WTC11 (cell line): ENCODE measurements around the gene YPEL4. TPM values are rescaled to one million over a fixed set of nuclear protein-coding genes. Genes with fewer than 3 reads are reported as not detected.
A peak's percentile ranks its signal among the peaks of the same experiment; 100 is the strongest.

Source experiments
- ATAC-seq: fragments of 200-7000 bp; cut with Tn5 transposase; 2 replicates; pipeline ENCODE4 v1.10.0; 2021; ENCODE audit warnings: mild to moderate bottlenecking, moderate library complexity
- CTCF ChIA-PET: fragments of 300-600 bp; sonication (Branson Sonifier 250); formaldehyde crosslinking; loops from one replicate; lab custom pipeline; 2021; ENCODE audit warnings: antibody characterized with exemption; lab: Charles Lee
- POLR2A ChIA-PET: fragments of 350-600 bp; sonication (Branson Sonifier 250); formaldehyde crosslinking; loops from one replicate; lab custom pipeline; 2021; ENCODE audit warnings: antibody characterized with exemption; lab: Charles Lee
- DNase-seq: peaks from one replicate; pipeline ENCODE4 v3.0.0; 2021; ENCODE audit warnings: low spot score
- H3K27ac Mint-ChIP-seq: 2 replicates; pipeline ENCODE4 v1.8.0; 2021; ENCODE audit warnings: mixed read lengths
- H3K27me3 Mint-ChIP-seq: 2 replicates; pipeline ENCODE4 v1.8.0; 2021; ENCODE audit warnings: low read depth, mild to moderate bottlenecking, moderate library complexity, mixed read lengths
- H3K36me3 Mint-ChIP-seq: 2 replicates; pipeline ENCODE4 v1.8.0; 2021; ENCODE audit warnings: mixed read lengths
- H3K4me1 Mint-ChIP-seq: 2 replicates; pipeline ENCODE4 v1.8.0; 2022; ENCODE audit warnings: mixed read lengths
- H3K4me3 Mint-ChIP-seq: 2 replicates; pipeline ENCODE4 v1.8.0; 2021; ENCODE audit warnings: mild to moderate bottlenecking, moderate library complexity, mixed read lengths
- H3K9me3 Mint-ChIP-seq: 2 replicates; pipeline ENCODE4 v1.8.0; 2021; ENCODE audit warnings: mixed read lengths
- E2F4 ChIP-seq: sonication (generic); formaldehyde crosslinking; IDR thresholded peaks from 2 replicates; pipeline ENCODE4 v1.8.1; 2022; ENCODE audit warnings: low read depth, mild to moderate bottlenecking, moderate library complexity, missing genetic modification reagents, borderline replicate concordance
- ERG ChIP-seq: fragments of 250-450 bp; sonication (Bioruptor Pico); IDR thresholded peaks from 2 replicates; pipeline ENCODE4 v1.8.0; 2021; ENCODE audit warnings: mild to moderate bottlenecking
- ETV6 ChIP-seq: sonication (generic); formaldehyde crosslinking; IDR thresholded peaks from 2 replicates; pipeline ENCODE4 v1.8.1; 2022; ENCODE audit warnings: mild to moderate bottlenecking, missing genetic modification reagents
- FOXK1 ChIP-seq: sonication (generic); formaldehyde crosslinking; IDR thresholded peaks from 2 replicates; pipeline ENCODE4 v1.8.0; 2022; ENCODE audit warnings: mild to moderate bottlenecking, moderate library complexity, missing genetic modification reagents
- FOXP1 ChIP-seq: sonication (generic); formaldehyde crosslinking; IDR thresholded peaks from 2 replicates; pipeline ENCODE4 v1.8.0; 2022; ENCODE audit warnings: missing genetic modification reagents, mild to moderate bottlenecking, moderate library complexity, borderline replicate concordance
- FOXP4 ChIP-seq: sonication (generic); formaldehyde crosslinking; IDR thresholded peaks from 2 replicates; pipeline ENCODE4 v1.8.0; 2022; ENCODE audit warnings: mild to moderate bottlenecking, missing genetic modification reagents
- HMGXB4 ChIP-seq: sonication (generic); formaldehyde crosslinking; IDR thresholded peaks from 2 replicates; pipeline ENCODE4 v1.8.1; 2023; ENCODE audit warnings: mild to moderate bottlenecking, moderate library complexity, missing genetic modification reagents
- IRF1 ChIP-seq: sonication (generic); formaldehyde crosslinking; IDR thresholded peaks from 2 replicates; pipeline ENCODE4 v1.8.0; 2023; ENCODE audit warnings: missing genetic modification reagents
- IRF2 ChIP-seq: sonication (generic); formaldehyde crosslinking; IDR thresholded peaks from 2 replicates; pipeline ENCODE4 v1.8.0; 2022; ENCODE audit warnings: low read depth, missing genetic modification reagents, borderline replicate concordance
- MAX ChIP-seq: sonication (generic); formaldehyde crosslinking; IDR thresholded peaks from 2 replicates; pipeline ENCODE4 v1.8.0; 2022; ENCODE audit warnings: mild to moderate bottlenecking, missing genetic modification reagents
- MLX ChIP-seq: sonication (generic); formaldehyde crosslinking; IDR thresholded peaks from 2 replicates; pipeline ENCODE4 v1.8.1; 2023; ENCODE audit warnings: mild to moderate bottlenecking, missing genetic modification reagents, moderate library complexity
- MXD4 ChIP-seq: fragments of 250-450 bp; sonication (Bioruptor Pico); IDR thresholded peaks from 2 replicates; pipeline ENCODE4 v1.8.0; 2021; ENCODE audit warnings: mild to moderate bottlenecking, moderate library complexity, borderline replicate concordance
- NFE2L1 ChIP-seq: sonication (generic); formaldehyde crosslinking; IDR thresholded peaks from 2 replicates; pipeline ENCODE4 v1.8.1; 2023; ENCODE audit warnings: missing genetic modification reagents
- RELA ChIP-seq: sonication (generic); formaldehyde crosslinking; IDR thresholded peaks from 2 replicates; pipeline ENCODE4 v1.8.1; 2022; ENCODE audit warnings: missing genetic modification reagents, mild to moderate bottlenecking, borderline replicate concordance
- TCF7 ChIP-seq: sonication (generic); formaldehyde crosslinking; IDR thresholded peaks from 2 replicates; pipeline ENCODE4 v1.8.0; 2022; ENCODE audit warnings: mild to moderate bottlenecking, low read depth, missing genetic modification reagents, moderate library complexity
- USF1 ChIP-seq: sonication (generic); formaldehyde crosslinking; IDR thresholded peaks from 2 replicates; pipeline ENCODE4 v1.8.0; 2022; ENCODE audit warnings: mild to moderate bottlenecking, missing genetic modification reagents
- ZBTB43 ChIP-seq: sonication (generic); formaldehyde crosslinking; IDR thresholded peaks from 2 replicates; pipeline ENCODE4 v1.8.1; 2023; ENCODE audit warnings: mild to moderate bottlenecking, missing genetic modification reagents
- ZNF138 ChIP-seq: sonication (generic); formaldehyde crosslinking; conservative IDR thresholded peaks from 2 replicates; pipeline ENCODE4 v1.8.1; 2022; ENCODE audit warnings: mild to moderate bottlenecking, moderate library complexity, missing genetic modification reagents
- ZSCAN18 ChIP-seq: fragments of 250-450 bp; sonication (Bioruptor Pico); IDR thresholded peaks from 2 replicates; pipeline ENCODE4 v2.1.2; 2022; ENCODE audit warnings: mild to moderate bottlenecking, moderate library complexity
- total RNA-seq: library from RNA; stranded (reverse); gene quantifications from 3 replicates; pipeline ENCODE4 v1.2.3, GENCODE V29; 2021

The YPEL4 gene
- total RNA-seq, 1 experiment from 2014 or later = 0.15 TPM

GRCh38 chr11:57656885-57657193 is 7.1 kb upstream of the YPEL4 start (continued):
- TF ChIP-seq TCF7 (CRISPR knock-in tag) (no peak), IRF1 (no peak), USF1 (CRISPR knock-in tag) (no peak), ZNF138 (no peak), NFE2L1 (CRISPR knock-in tag) (no peak), ZBTB43 (CRISPR knock-in tag) (no peak), E2F4 (no peak), FOXP1 (CRISPR knock-in tag) (no peak), MAX (no peak), IRF2 (CRISPR knock-in tag) (no peak), MLX (no peak)

GRCh38 chr11:57653163-57653562 is 3.5 kb upstream of the YPEL4 start:
- peaks cover 78% of the 10 kb centered on the region for H3K27me3 Mint-ChIP-seq
- TF ChIP-seq ETV6 (CRISPR knock-in tag) (no peak), FOXK1 (CRISPR knock-in tag) (no peak), HMGXB4 (CRISPR knock-in tag) (no peak), ZSCAN18 (CRISPR knock-in tag) (no peak)
- TF ChIP-seq, all 79 proteins: peak for 0
- no peak overlapping the region; the same call in 1 of the 2 replicates for H3K27ac Mint-ChIP-seq
- no peaks in the 10 kb centered on the region for H3K9me3 Mint-ChIP-seq
- H3K4me3 Mint-ChIP-seq = no peak overlapping the region; the same call in 1 of the 2 replicates
- CTCF ChIA-PET = interaction anchor here (1.7 kb wide), 1 partner anchor 9 kb away, joined by 5 read pairs; no protein-coding TSS in a partner anchor
- no peaks in the 10 kb centered on the region; the same call in 1 of the 2 replicates for H3K36me3 Mint-ChIP-seq
- no peak for ATAC-seq
- POLR2A ChIA-PET = no interaction called here
- peaks cover 48% of the 10 kb centered on the region for H3K4me1 Mint-ChIP-seq
- DNase-seq = no peak

- H3K27ac Mint-ChIP-seq = no peak overlapping the region
- H3K4me3 Mint-ChIP-seq = no peak overlapping the region
- POLR2A ChIA-PET = no interaction called here
- CTCF ChIA-PET = no interaction called here
- DNase-seq = no peak
- H3K36me3 Mint-ChIP-seq = no peaks in the 10 kb centered on the region; the same call in 1 of the 2 replicates
- H3K4me1 Mint-ChIP-seq = peaks cover 52% of the 10 kb centered on the region
- no peak for ATAC-seq
- no peaks in the 10 kb centered on the region for H3K9me3 Mint-ChIP-seq
- H3K27me3 Mint-ChIP-seq = peaks cover 79% of the 10 kb centered on the region
- TF ChIP-seq MXD4 = no peak
- no peak for TF ChIP-seq FOXP4 (CRISPR knock-in tag)
- 0 out of 2 replicates have a peak, but pooled peaks have one; percentile 3 for TF ChIP-seq ERG (CRISPR knock-in tag)
- no peak for TF ChIP-seq ZNF138
- no peak for TF ChIP-seq RELA (CRISPR knock-in tag)
Observed at GRCh38 chr11:57652662-57653061, 3.0 kb upstream of the YPEL4 start.
